ENCODE data around the gene PBX2. TPM values are rescaled to one million over a fixed set of nuclear protein-coding genes. Genes with fewer than 3 reads are reported as not detected.
"Not testable (repeated sequence)": the region's sequence is repeated elsewhere in the genome, so short reads cannot be mapped to it uniquely, and the experiment has no call there.

The PBX2 gene
- total and polyA plus RNA-seq, 4 donors, result 11.5 to 91.2 (median 65.0) TPM

- DNase-seq, result peak; percentile 17 to 27
- WGBS, 2 donors, result 90% methylated on average over 4 of the region's 4 CpGs
- ATAC-seq (ENCODE audit: low FRiP score), result no peak
- no peaks in the 10 kb centered on the region for H3K4me1 ChIP-seq (ENCODE audit: control insufficient read depth in 1 of 2, insufficient read depth in 2 of 2, low read length in 2 of 2)
- H3K36me3 ChIP-seq (ENCODE audit: control insufficient read depth in 1 of 2, insufficient read depth in 2 of 2, low read length in 1 of 2), result no peaks in the 10 kb centered on the region
- intact Hi-C loops (cut with DNase I), result no loop called here
- no peak overlapping the region for H3K4me3 ChIP-seq (ENCODE audit: low read length in 2 of 2)
- no peaks in the 10 kb centered on the region for H3K27me3 ChIP-seq (ENCODE audit: control insufficient read depth in 1 of 2, insufficient read depth in 2 of 2, low read length in 1 of 2)
- H3K27ac ChIP-seq (ENCODE audit: low read depth in 1 of 2, low read length in 2 of 2), result no peak overlapping the region
- no peaks in the 10 kb centered on the region for H3K9me3 ChIP-seq (ENCODE audit: control insufficient read depth, low read length)
Measured at GRCh38 chr6:32147401-32148132, 42.4 kb downstream of the PBX2 start.

GRCh38 chr6:32146687-32147086, 43.3 kb downstream of the PBX2 start:
- no peak for ATAC-seq (ENCODE audit: low FRiP score)
- DNase-seq, result no peak
- Histone ChIP-seq H3K36me3 (ENCODE audit: control insufficient read depth in 1 of 2, insufficient read depth in 2 of 2, low read length in 1 of 2) (no peaks in the 10 kb centered on the region), H3K4me1 (ENCODE audit: control insufficient read depth in 1 of 2, insufficient read depth in 2 of 2, low read length in 2 of 2) (no peaks in the 10 kb centered on the region), H3K9me3 (ENCODE audit: control insufficient read depth, low read length) (no peaks in the 10 kb centered on the region), H3K27me3 (ENCODE audit: control insufficient read depth in 1 of 2, insufficient read depth in 2 of 2, low read length in 1 of 2) (no peaks in the 10 kb centered on the region), H3K4me3 (ENCODE audit: low read length in 2 of 2) (no peak overlapping the region), H3K27ac (ENCODE audit: low read depth in 1 of 2, low read length in 2 of 2) (no peak overlapping the region)
- intact Hi-C loops (cut with DNase I), result no loop called here
- WGBS, 2 donors, result 27 to 34% methylated on average over 4 of the region's 4 CpGs

- DNase-seq (no peak), ATAC-seq (ENCODE audit: low FRiP score) (no peak)
- no peak overlapping the region for H3K27ac ChIP-seq (ENCODE audit: low read depth in 1 of 2, low read length in 2 of 2)
- H3K9me3 ChIP-seq (ENCODE audit: control insufficient read depth, low read length), result no peaks in the 10 kb centered on the region
- 61% methylated on average over 1 of the region's 1 CpG for WGBS, 2 donors
- no peaks in the 10 kb centered on the region for H3K4me1 ChIP-seq (ENCODE audit: control insufficient read depth in 1 of 2, insufficient read depth in 2 of 2, low read length in 2 of 2)
- H3K4me3 ChIP-seq (ENCODE audit: low read length in 2 of 2), result no peak overlapping the region
- H3K36me3 ChIP-seq (ENCODE audit: control insufficient read depth in 1 of 2, insufficient read depth in 2 of 2, low read length in 1 of 2), result no peaks in the 10 kb centered on the region
- intact Hi-C loops (cut with DNase I), result no loop called here
- no peaks in the 10 kb centered on the region for H3K27me3 ChIP-seq (ENCODE audit: control insufficient read depth in 1 of 2, insufficient read depth in 2 of 2, low read length in 1 of 2)
Measured at GRCh38 chr6:32146287-32146686, 43.7 kb downstream of the PBX2 start.

- H3K36me3 ChIP-seq (ENCODE audit: control insufficient read depth in 1 of 2, insufficient read depth in 2 of 2, low read length in 1 of 2); H3K9me3 ChIP-seq (ENCODE audit: control insufficient read depth, low read length); H3K27ac ChIP-seq (ENCODE audit: low read depth in 1 of 2, low read length in 2 of 2); H3K4me3 ChIP-seq (ENCODE audit: low read length in 2 of 2); H3K27me3 ChIP-seq (ENCODE audit: control insufficient read depth in 1 of 2, insufficient read depth in 2 of 2, low read length in 1 of 2); ATAC-seq (ENCODE audit: low FRiP score); intact Hi-C loops (cut with DNase I); H3K4me1 ChIP-seq (ENCODE audit: control insufficient read depth in 1 of 2, insufficient read depth in 2 of 2, low read length in 2 of 2): not testable (repeated sequence)
- DNase-seq, result peak in 1 of 2 donors; percentile 4
- 80 to 85% methylated on average over 7 of the region's 7 CpGs for WGBS, 2 donors
Measured at GRCh38 chr6:32144238-32144637, 45.8 kb downstream of the PBX2 start.

- intact Hi-C loops (cut with DNase I), result no loop called here
Measured at GRCh38 chr6:32140420-32141046, 49.5 kb downstream of the PBX2 start.

GRCh38 chr6:32139590-32139989, 50.4 kb downstream of the PBX2 start:
- Histone ChIP-seq H3K9me3 (ENCODE audit: control insufficient read depth, low read length) (no peaks in the 10 kb centered on the region), H3K36me3 (ENCODE audit: control insufficient read depth in 1 of 2, insufficient read depth in 2 of 2, low read length in 1 of 2) (no peaks in the 10 kb centered on the region), H3K27ac (ENCODE audit: low read depth in 1 of 2, low read length in 2 of 2) (no peak overlapping the region), H3K4me3 (ENCODE audit: low read length in 2 of 2) (no peak overlapping the region), H3K4me1 (ENCODE audit: control insufficient read depth in 1 of 2, insufficient read depth in 2 of 2, low read length in 2 of 2) (no peaks in the 10 kb centered on the region), H3K27me3 (ENCODE audit: control insufficient read depth in 1 of 2, insufficient read depth in 2 of 2, low read length in 1 of 2) (no peaks in the 10 kb centered on the region)
- no peak for ATAC-seq (ENCODE audit: low FRiP score)
- intact Hi-C loops (cut with DNase I), result no loop called here
- DNase-seq, result no peak
- 46 to 47% methylated on average over 5 of the region's 5 CpGs for WGBS, 2 donors

More at GRCh38 chr6:32140420-32141046, 49.5 kb downstream of the PBX2 start:
- WGBS, 2 donors, result 48 to 59% methylated on average over 5 of the region's 5 CpGs
- Histone ChIP-seq H3K27me3 (ENCODE audit: control insufficient read depth in 1 of 2, insufficient read depth in 2 of 2, low read length in 1 of 2) (no peaks in the 10 kb centered on the region), H3K4me1 (ENCODE audit: control insufficient read depth in 1 of 2, insufficient read depth in 2 of 2, low read length in 2 of 2) (no peaks in the 10 kb centered on the region), H3K9me3 (ENCODE audit: control insufficient read depth, low read length) (no peaks in the 10 kb centered on the region), H3K27ac (ENCODE audit: low read depth in 1 of 2, low read length in 2 of 2) (no peak overlapping the region), H3K4me3 (ENCODE audit: low read length in 2 of 2) (no peak overlapping the region), H3K36me3 (ENCODE audit: control insufficient read depth in 1 of 2, insufficient read depth in 2 of 2, low read length in 1 of 2) (no peaks in the 10 kb centered on the region)
- no peak for DNase-seq
- no peak for ATAC-seq (ENCODE audit: low FRiP score)

- H3K9me3 ChIP-seq (ENCODE audit: control insufficient read depth, low read length), result no peaks in the 10 kb centered on the region
- H3K4me1 ChIP-seq (ENCODE audit: control insufficient read depth in 1 of 2, insufficient read depth in 2 of 2, low read length in 2 of 2), result no peaks in the 10 kb centered on the region
- H3K36me3 ChIP-seq (ENCODE audit: control insufficient read depth in 1 of 2, insufficient read depth in 2 of 2, low read length in 1 of 2), result no peaks in the 10 kb centered on the region
- DNase-seq (no peak), ATAC-seq (ENCODE audit: low FRiP score) (no peak)
- H3K27ac ChIP-seq (ENCODE audit: low read depth in 1 of 2, low read length in 2 of 2), result no peak overlapping the region
- no peak overlapping the region for H3K4me3 ChIP-seq (ENCODE audit: low read length in 2 of 2)
- intact Hi-C loops (cut with DNase I), result no loop called here
- H3K27me3 ChIP-seq (ENCODE audit: control insufficient read depth in 1 of 2, insufficient read depth in 2 of 2, low read length in 1 of 2), result no peaks in the 10 kb centered on the region
Measured at GRCh38 chr6:32137454-32137853, 52.5 kb downstream of the PBX2 start.

Data from aorta (tissue), 5 donors.